Astrocyte (in vitro differentiated cells and primary cell): Measurements from ENCODE around the gene SLC15A1.

Source experiments
- EZH2 ChIP-seq: IDR thresholded peaks from 2 replicates; pipeline ENCODE4 v1.6.1; 2012; ENCODE audit warnings: mild to moderate bottlenecking, low read length, inconsistent platforms; ENCODE audit not compliant: insufficient read depth
- TF ChIP-seq, protein P1 (sequence below): IDR thresholded peaks from 2 replicates; pipeline ENCODE4 v1.5.1; 2011; ENCODE audit warnings: low read depth, mild to moderate bottlenecking, inconsistent platforms, low read length, moderate library complexity; ENCODE audit not compliant: insufficient read depth

DNA sequence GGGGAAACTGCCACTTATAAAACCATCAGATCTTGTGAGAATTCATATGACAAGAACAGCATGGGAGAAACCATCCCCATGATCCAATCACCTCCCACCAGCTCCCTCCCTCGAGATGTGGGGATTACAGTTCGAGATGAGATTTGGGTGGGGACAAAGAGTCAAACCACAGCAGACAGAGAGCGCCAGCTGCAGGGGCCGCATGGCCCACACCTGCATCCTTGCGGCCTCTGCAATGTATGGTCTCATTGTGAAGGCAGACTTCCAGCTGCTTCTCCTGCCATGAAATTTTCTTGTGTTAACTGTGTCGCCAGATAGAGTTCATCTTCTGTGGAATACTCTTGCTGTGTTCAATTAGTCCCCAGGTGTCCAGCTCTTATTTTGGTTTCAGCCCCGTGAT is 17.3 kb upstream of the SLC15A1 start:
- TF ChIP-seq, protein P1, sequence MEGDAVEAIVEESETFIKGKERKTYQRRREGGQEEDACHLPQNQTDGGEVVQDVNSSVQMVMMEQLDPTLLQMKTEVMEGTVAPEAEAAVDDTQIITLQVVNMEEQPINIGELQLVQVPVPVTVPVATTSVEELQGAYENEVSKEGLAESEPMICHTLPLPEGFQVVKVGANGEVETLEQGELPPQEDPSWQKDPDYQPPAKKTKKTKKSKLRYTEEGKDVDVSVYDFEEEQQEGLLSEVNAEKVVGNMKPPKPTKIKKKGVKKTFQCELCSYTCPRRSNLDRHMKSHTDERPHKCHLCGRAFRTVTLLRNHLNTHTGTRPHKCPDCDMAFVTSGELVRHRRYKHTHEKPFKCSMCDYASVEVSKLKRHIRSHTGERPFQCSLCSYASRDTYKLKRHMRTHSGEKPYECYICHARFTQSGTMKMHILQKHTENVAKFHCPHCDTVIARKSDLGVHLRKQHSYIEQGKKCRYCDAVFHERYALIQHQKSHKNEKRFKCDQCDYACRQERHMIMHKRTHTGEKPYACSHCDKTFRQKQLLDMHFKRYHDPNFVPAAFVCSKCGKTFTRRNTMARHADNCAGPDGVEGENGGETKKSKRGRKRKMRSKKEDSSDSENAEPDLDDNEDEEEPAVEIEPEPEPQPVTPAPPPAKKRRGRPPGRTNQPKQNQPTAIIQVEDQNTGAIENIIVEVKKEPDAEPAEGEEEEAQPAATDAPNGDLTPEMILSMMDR, result no peak
- TF ChIP-seq EZH2, result no peak
